HepG2 (cell line): ENCODE data around the gene YWHAH. TPM values are rescaled to one million over a fixed set of nuclear protein-coding genes. Genes with fewer than 3 reads are reported as not detected.

ENCODE experiments used
- ATRX ChIP-seq: sonication (generic); formaldehyde crosslinking; IDR thresholded peaks from 2 replicates; pipeline ENCODE4 v1.4.0; 2020; ENCODE audit warnings: missing genetic modification reagents, borderline replicate concordance
- CHD4 ChIP-seq: fragments of 200-600 bp; sonication (generic); IDR thresholded peaks from 2 replicates; pipeline ENCODE4 v1.7.0; 2017; ENCODE audit warnings: mild to moderate bottlenecking, low read length, borderline replicate concordance
- DRAP1 ChIP-seq: IDR thresholded peaks from 2 replicates; pipeline ENCODE4 v1.6.1; 2016; ENCODE audit warnings: missing genetic modification reagents, missing compliant biosample characterization
- KDM5B ChIP-seq: sonication (generic); formaldehyde crosslinking; IDR thresholded peaks from 2 replicates; pipeline ENCODE4 v1.4.0; 2020; ENCODE audit warnings: missing genetic modification reagents, mild to moderate bottlenecking, borderline replicate concordance
- PAF1 ChIP-seq: IDR thresholded peaks from 2 replicates; pipeline ENCODE4 v1.6.1; 2016; ENCODE audit warnings: missing genetic modification reagents, missing compliant biosample characterization
- POGZ ChIP-seq: sonication (generic); formaldehyde crosslinking; IDR thresholded peaks from 2 replicates; pipeline ENCODE4 v1.4.0; 2020; ENCODE audit warnings: mild to moderate bottlenecking, missing genetic modification reagents
- RAD51 ChIP-seq: fragments of 450-650 bp; IDR thresholded peaks from 2 replicates; pipeline ENCODE4 v1.6.1; 2016; ENCODE audit warnings: borderline replicate concordance
- SALL1 ChIP-seq: sonication (generic); formaldehyde crosslinking; IDR thresholded peaks from 2 replicates; pipeline ENCODE4 v1.8.0; 2022; ENCODE audit warnings: mild to moderate bottlenecking, missing genetic modification reagents
- SALL2 ChIP-seq: sonication (generic); formaldehyde crosslinking; IDR thresholded peaks from 2 replicates; pipeline ENCODE4 v1.8.1; 2023; ENCODE audit warnings: mild to moderate bottlenecking, missing genetic modification reagents, inconsistent platforms
- SKI ChIP-seq: fragments of 450-650 bp; IDR thresholded peaks from one replicate; pipeline ENCODE4 v1.6.1; 2018; ENCODE audit warnings: mild to moderate bottlenecking; ENCODE audit not compliant: partially characterized antibody
- SMC3 ChIP-seq: IDR thresholded peaks from 2 replicates; pipeline ENCODE4 v1.6.1; 2011; ENCODE audit warnings: low read length, improper control_type of control experiment
- ZBTB26 ChIP-seq: IDR thresholded peaks from 2 replicates; pipeline ENCODE4 v1.6.1; 2016; ENCODE audit warnings: missing compliant biosample characterization, missing genetic modification reagents, borderline replicate concordance
- ZFP36L1 ChIP-seq: sonication (generic); formaldehyde crosslinking; IDR thresholded peaks from 2 replicates; pipeline ENCODE4 v1.8.0; 2022; ENCODE audit warnings: mild to moderate bottlenecking, missing genetic modification reagents, moderate library complexity
- ZFP82 ChIP-seq: sonication (generic); formaldehyde crosslinking; IDR thresholded peaks from 2 replicates; pipeline ENCODE4 v1.5.1; 2020; ENCODE audit warnings: mild to moderate bottlenecking, missing genetic modification reagents, borderline replicate concordance
- ZNF180 ChIP-seq: sonication (generic); formaldehyde crosslinking; IDR thresholded peaks from 2 replicates; pipeline ENCODE4 v1.4.0; 2020; ENCODE audit warnings: low read depth, missing genetic modification reagents, borderline replicate concordance
- ZSCAN30 ChIP-seq: sonication (generic); formaldehyde crosslinking; IDR thresholded peaks from 2 replicates; pipeline ENCODE4 v1.5.0; 2020; ENCODE audit warnings: mild to moderate bottlenecking, missing genetic modification reagents
- polyA plus RNA-seq, 8 experiments: library from polyadenylated mRNA; depleted of rRNA in 3 of 8; stranded (reverse) in 7 of 8; unstranded in 1 of 8; fragments of >200 nt; fragmentation: Illumina TruSeq in 4 of 8; extraction: Trizol in 4 of 8; gene quantifications; 2 replicates each; pipeline versions ENCODE4 v1.2.1 to v1.2.3, GENCODE V29; 2011 to 2016; ENCODE audit warnings: low read depth in 4 of 8, missing spikeins in 1 of 8, mixed read lengths in 1 of 8; ENCODE audit not compliant: insufficient read depth in 1 of 8
- total RNA-seq, 5 experiments: library from RNA; depleted of rRNA; stranded (reverse); fragments of >200 nt; fragmentation: Illumina TruSeq; extraction: Trizol; gene quantifications; 2 replicates each; pipeline ENCODE4 v1.2.3, GENCODE V29; 2016; ENCODE audit warnings: low read depth in 1 of 5
- TF ChIP-seq, protein P1 (sequence below): sonication (generic); formaldehyde crosslinking; IDR thresholded peaks from 2 replicates; pipeline ENCODE4 v1.4.0; 2020; ENCODE audit warnings: missing genetic modification reagents
- TF ChIP-seq, protein P2 (sequence below): sonication (generic); formaldehyde crosslinking; IDR thresholded peaks from 2 replicates; pipeline ENCODE4 v1.4.0; 2020; ENCODE audit warnings: mild to moderate bottlenecking, missing genetic modification reagents, borderline replicate concordance
- TF ChIP-seq, protein P3 (sequence below): sonication (generic); formaldehyde crosslinking; IDR thresholded peaks from 2 replicates; pipeline ENCODE4 v1.5.0; 2020; ENCODE audit warnings: missing genetic modification reagents, mild to moderate bottlenecking, borderline replicate concordance

Gene YWHAH
- total and polyA plus RNA-seq, 2 of the 13 experiments (the other 11 are each of a cell fraction or from before 2014, with no cell fraction given) = 35.6 to 92.7 TPM

DNA sequence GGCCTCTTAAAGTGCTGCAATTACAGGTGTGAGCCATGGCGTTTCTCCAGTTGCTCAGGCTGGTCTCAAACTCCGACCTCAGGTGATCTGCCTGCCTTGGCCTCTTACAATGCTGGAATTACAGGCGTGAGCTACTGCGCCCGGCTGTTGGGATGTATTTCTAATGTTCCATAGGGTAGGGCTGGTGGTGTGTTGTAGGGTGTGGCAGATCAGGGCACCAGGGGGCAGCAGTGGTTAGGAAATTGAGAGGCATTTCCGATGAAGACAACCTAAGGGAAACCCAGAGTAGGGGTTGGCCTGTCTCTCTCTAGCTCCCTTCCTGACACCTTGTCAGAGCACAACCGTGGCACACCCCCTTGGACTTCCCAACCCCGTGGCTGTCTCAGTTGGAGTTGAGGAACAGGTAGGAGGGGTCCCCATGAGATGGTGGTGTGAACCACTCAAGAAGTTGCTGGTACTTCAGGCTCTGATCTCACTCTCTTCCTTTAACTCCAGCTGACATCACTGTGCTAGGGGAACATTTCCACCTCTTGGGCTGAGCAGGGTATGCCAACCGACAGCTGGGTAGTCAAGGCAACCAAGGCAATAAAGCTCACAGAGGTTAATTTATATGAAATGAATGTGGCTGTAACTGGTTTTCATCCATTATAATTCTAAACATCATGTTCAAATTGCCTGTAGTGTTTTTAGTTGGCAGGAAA is 33.0 kb downstream of the YWHAH start (continued):
- TF ChIP-seq ZFP36L1 (CRISPR knock-in tag) (no peak), RAD51 (no peak), ZSCAN30 (CRISPR knock-in tag) (no peak), ZBTB26 (CRISPR knock-in tag) (no peak), POGZ (CRISPR knock-in tag) (no peak), DRAP1 (CRISPR knock-in tag) (no peak), KDM5B (CRISPR knock-in tag) (no peak), CHD4 (no peak), SKI (no peak), SMC3 (peak; percentile 89), SALL1 (CRISPR knock-in tag) (peak; percentile 40), ATRX (CRISPR knock-in tag) (no peak), PAF1 (CRISPR knock-in tag) (no peak), SALL2 (CRISPR knock-in tag) (no peak), ZNF180 (CRISPR knock-in tag) (no peak), ZFP82 (CRISPR knock-in tag) (no peak)
- TF ChIP-seq, protein P1, sequence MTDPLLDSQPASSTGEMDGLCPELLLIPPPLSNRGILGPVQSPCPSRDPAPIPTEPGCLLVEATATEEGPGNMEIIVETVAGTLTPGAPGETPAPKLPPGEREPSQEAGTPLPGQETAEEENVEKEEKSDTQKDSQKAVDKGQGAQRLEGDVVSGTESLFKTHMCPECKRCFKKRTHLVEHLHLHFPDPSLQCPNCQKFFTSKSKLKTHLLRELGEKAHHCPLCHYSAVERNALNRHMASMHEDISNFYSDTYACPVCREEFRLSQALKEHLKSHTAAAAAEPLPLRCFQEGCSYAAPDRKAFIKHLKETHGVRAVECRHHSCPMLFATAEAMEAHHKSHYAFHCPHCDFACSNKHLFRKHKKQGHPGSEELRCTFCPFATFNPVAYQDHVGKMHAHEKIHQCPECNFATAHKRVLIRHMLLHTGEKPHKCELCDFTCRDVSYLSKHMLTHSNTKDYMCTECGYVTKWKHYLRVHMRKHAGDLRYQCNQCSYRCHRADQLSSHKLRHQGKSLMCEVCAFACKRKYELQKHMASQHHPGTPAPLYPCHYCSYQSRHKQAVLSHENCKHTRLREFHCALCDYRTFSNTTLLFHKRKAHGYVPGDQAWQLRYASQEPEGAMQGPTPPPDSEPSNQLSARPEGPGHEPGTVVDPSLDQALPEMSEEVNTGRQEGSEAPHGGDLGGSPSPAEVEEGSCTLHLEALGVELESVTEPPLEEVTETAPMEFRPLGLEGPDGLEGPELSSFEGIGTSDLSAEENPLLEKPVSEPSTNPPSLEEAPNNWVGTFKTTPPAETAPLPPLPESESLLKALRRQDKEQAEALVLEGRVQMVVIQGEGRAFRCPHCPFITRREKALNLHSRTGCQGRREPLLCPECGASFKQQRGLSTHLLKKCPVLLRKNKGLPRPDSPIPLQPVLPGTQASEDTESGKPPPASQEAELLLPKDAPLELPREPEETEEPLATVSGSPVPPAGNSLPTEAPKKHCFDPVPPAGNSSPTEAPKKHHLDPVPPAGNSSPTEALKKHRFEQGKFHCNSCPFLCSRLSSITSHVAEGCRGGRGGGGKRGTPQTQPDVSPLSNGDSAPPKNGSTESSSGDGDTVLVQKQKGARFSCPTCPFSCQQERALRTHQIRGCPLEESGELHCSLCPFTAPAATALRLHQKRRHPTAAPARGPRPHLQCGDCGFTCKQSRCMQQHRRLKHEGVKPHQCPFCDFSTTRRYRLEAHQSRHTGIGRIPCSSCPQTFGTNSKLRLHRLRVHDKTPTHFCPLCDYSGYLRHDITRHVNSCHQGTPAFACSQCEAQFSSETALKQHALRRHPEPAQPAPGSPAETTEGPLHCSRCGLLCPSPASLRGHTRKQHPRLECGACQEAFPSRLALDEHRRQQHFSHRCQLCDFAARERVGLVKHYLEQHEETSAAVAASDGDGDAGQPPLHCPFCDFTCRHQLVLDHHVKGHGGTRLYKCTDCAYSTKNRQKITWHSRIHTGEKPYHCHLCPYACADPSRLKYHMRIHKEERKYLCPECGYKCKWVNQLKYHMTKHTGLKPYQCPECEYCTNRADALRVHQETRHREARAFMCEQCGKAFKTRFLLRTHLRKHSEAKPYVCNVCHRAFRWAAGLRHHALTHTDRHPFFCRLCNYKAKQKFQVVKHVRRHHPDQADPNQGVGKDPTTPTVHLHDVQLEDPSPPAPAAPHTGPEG (CRISPR knock-in tag) = no peak
- TF ChIP-seq, protein P2, sequence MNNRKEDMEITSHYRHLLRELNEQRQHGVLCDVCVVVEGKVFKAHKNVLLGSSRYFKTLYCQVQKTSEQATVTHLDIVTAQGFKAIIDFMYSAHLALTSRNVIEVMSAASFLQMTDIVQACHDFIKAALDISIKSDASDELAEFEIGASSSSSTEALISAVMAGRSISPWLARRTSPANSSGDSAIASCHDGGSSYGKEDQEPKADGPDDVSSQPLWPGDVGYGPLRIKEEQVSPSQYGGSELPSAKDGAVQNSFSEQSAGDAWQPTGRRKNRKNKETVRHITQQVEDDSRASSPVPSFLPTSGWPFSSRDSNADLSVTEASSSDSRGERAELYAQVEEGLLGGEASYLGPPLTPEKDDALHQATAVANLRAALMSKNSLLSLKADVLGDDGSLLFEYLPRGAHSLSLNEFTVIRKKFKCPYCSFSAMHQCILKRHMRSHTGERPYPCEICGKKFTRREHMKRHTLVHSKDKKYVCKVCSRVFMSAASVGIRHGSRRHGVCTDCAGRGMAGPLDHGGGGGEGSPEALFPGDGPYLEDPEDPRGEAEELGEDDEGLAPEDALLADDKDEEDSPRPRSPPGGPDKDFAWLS = no peak
- TF ChIP-seq, protein P3, sequence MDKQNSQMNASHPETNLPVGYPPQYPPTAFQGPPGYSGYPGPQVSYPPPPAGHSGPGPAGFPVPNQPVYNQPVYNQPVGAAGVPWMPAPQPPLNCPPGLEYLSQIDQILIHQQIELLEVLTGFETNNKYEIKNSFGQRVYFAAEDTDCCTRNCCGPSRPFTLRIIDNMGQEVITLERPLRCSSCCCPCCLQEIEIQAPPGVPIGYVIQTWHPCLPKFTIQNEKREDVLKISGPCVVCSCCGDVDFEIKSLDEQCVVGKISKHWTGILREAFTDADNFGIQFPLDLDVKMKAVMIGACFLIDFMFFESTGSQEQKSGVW (CRISPR knock-in tag) = no peak
